HL-60/S4 treated with phorbol 12-myristate 13-acetate at 8.2 ng/mL for 4 days and 3 days (cell line): ENCODE measurements around the gene MRTFB.

Experiments
- in situ Hi-C: fragments of 300-500 bp; cut with MboI; formaldehyde crosslinking; loops from 2 replicates; pipeline ENCODE4 v1.15.0; 2022; ENCODE audit warnings: low sequenced_read_pairs

MRTFB gene

DNA sequence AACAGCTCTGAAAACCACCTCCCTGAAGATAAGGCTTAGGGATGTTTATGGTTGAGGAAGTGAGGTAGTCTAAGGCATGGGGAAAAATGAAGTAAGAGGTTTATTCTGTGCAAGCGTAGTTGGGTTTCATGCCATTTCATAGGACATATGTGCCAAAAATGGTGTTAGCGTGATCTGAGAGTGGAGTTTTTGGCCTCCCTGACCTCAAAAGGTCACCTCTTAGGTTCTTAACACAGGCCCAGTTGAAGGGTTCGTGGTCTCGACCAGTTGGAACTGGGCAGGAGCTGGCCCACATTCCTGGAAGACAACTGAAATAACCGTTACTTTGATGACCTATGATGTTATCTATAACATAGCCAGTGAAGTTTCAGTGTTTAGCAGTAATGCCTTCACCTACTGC is 57.0 kb downstream of the MRTFB start:
- in situ Hi-C loops: no loop called here

DNA sequence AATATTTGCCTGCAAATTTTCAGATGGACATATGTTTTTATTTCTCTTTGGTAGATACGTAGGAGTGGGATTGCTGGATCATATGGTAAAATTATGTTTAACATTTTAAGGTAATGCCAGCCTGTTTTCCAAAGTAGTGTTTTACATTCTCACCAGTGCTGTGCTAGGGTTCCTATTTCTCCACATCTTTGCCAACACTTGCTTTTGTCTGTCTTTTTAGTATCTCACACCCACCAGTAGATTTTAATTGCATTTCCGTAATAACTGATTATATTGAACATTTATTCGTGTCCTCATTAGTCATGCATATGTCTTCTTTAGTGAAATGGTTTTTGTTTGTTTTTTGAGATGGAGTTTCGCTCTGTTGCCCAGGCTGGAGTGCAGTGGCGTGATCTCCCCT is 58.4 kb downstream of the MRTFB start:
- in situ Hi-C loops: no loop called here

DNA sequence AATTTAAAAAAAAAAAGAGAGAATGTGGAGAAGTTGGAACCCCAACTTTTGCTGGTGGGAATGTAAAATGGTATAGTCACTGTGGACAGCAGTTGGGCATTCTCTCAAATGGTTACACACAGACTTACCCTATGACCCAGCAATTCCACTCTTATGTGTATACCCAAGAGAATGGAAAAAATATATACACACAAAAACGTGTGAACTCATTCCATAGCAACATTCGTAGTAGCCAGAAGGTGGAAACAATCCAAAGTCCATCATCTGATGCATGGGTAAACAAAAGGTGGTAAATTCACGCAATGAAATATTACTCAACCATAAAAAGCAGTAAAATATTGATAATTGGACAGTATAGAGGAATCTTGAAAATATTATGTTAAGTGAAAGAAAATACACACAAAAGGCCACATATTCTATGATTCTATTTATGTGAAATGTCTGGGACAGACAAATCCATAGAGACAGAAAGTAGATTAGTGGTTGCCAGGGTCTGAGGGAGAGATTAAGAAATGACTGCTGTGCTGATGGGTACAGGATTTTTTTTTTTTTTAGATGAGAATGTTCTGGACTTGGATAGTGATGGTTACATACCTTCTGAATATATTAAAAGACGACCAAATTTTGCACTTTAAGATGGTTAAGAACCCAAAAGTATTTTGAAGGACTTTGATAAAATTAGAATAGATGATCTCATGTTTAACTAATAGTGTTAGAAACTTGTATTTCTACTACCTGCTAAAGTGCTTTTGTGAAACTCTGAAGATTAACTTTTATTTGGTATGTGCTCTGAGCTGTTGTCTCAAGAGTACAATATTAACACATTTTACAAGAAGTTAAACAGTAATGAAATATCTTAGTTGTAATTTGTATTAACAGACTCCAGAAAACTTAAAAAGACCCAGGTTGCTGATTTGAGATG is 60.9 kb downstream of the MRTFB start:
- in situ Hi-C loops: no loop called here

- in situ Hi-C loops: no loop called here
These were observed 61.6 kb downstream of the MRTFB start for GRCh38 chr16:14132696-14133048.

GRCh38 chr16:14133907-14134306 is 62.8 kb downstream of the MRTFB start:
- in situ Hi-C loops: no loop called here

DNA sequence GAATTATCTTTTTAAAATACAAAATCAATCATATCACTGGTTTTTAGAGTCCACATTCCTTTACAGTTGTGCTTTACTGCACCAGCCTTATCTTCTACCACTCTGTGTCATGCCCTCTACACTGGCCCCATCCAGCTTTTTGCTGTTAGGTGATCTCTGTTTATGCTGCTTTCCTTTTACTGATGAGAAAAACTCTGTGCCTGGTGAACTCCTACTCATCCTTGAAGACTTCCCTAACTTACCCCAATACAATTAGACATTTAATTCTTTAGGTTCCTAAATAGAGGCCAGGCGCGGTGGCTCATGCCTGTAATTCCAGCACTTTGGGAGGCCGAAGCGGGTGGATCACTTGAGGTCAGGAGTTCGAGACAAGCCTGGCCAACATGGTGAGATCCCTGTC is 64.6 kb downstream of the MRTFB start:
- in situ Hi-C loops: no loop called here

GRCh38 chr16:14139872-14140271 is 68.8 kb downstream of the MRTFB start:
- in situ Hi-C loops: no loop called here

GRCh38 chr16:14140923-14141322 is 69.8 kb downstream of the MRTFB start:
- in situ Hi-C loops: no loop called here

DNA sequence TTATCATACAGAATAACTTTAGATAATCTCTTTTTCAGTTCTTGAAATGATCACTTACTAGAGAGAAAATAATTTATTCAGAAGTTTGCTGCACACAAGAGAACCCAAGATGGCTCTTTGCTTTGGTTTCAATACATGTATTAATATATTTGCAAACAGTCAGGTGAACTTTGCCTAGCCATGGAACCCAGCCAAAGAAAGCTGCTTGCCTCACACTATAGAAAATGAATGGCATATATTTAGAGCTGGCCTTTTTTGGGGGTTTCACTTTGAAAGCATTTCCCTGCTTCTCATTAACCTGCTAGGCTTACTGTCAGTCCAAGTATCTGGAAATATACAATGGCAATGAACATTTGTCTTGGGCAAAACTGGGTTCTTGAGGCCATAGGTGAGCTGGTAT is 75.3 kb downstream of the MRTFB start:
- in situ Hi-C loops: no loop called here

DNA sequence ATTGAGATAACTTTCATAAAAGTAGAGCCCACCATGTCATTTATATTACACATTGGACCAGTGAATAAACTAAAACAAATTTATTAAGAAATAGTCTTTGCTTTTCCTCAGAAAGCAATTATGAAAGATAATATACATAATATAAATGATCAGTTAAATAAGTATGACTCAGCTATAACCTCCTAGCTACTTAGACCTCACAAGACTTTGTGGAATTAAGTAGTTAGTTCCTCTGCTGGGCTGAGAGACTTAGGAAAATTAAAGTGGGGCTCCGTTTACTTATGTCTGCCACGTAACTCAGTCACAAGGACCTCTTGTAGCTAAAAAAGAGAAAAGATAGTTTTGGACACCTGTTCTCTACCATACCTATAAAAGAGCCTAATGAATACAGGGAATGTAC is 76.9 kb downstream of the MRTFB start:
- in situ Hi-C loops: no loop called here

DNA sequence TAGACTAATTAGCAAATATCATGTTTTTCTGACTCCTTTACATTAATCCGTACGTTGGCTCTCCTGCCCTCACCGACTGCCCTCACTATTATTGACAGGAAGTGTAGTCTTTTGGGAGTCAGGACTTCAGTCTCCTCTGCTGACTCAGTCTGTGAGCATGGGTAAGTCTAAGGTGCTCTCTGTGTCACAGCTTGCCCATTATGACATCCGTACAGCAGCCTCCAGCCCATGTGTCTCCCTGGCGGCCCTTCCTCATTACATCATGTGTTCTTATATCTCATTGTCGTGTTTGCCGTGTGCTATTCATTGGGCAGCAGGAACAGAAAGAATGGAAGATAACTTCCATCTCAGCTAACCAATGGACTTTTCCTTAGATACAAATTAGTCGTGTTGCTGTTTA is 77.5 kb downstream of the MRTFB start:
- in situ Hi-C loops: no loop called here

DNA sequence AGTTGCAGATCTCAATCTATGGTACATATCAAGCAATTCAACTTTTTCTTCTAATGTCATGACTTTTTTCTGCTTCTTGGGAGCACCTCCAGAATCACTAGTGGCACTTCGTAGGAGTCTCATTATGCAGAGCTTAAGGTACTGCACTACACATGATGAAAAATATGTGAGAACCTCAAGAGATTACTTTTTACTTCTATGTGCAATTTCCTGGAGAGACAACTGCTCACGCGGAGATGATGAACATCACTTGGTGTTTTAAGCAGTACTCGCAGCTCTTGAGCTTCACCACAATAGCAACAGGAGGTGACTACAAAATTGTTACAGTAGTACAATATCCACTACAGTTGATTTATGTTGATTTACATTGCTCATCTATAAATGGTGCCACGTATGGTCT is 79.7 kb downstream of the MRTFB start:
- in situ Hi-C loops: no loop called here

DNA sequence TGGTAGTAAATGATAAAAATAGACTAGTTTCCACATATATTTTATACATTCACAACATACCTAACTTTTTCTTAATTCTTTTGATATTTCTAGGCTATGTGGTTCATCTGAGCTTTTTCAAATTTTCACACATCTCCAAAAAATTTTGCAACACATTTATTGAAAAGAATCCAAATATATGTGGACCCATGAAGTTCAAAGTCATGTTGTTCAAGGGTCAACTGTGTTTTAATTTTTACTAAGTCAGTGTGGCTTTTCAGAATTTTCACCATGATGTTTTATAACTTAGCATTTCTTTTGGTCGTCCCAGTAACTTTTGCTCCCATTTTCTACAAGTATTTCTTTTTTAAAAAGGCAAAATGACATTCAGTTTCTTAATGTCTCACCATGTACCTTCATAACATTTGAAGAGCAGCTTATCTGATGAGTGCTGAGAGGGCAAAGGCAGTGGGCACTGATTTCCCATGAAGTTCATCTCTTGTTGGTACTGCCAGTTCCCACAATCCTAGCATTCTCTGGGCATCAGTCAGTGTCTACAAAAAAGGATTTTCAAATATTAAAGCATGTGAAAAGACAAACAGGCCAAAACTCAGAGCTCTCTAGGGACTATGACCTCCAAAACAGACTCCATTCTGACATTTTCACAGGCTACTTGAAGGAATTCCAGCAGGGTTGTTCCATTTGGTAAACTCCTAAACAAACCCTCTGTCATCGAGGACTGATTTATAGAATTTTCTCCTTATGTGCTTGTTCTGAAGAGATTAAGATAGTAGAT is 80.3 kb downstream of the MRTFB start:
- in situ Hi-C loops: no loop called here

- in situ Hi-C loops: no loop called here
These were observed 84.6 kb downstream of the MRTFB start for GRCh38 chr16:14155572-14156190.

GRCh38 chr16:14164916-14165662 is 94.0 kb downstream of the MRTFB start:
- in situ Hi-C loops: no loop called here

- in situ Hi-C loops: no loop called here
These were observed 97.0 kb downstream of the MRTFB start for GRCh38 chr16:14168146-14168545.

DNA sequence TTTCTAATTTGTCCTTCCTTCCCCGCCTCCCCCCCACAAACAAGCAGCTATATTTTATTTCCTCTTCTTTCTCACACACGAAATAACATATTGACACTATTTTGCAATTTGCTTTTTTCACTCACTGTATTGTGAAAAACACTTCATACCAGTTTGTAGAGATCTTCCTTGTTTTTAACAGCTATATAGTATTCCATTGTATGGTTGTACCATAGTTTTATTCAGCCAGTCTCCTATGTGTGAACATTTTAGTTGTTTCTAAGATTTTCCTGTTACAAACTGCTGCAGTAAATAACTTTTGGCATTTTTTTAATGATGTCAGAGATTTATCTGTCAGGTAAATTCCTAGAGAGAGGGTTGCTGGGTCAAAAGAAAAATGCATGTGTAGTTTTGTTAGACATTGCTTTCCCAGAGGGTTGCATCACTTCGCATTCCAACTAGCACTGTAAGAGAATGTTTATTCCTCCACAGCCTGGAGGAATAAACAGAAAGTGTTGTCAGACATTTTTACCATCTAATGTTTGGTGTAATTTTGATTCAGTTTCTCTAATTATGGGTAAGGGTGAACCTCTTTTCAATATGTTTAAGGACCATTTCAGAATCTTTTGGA is 101.2 kb downstream of the MRTFB start:
- in situ Hi-C loops: no loop called here

GRCh38 chr16:14175086-14175485 is 104.0 kb downstream of the MRTFB start:
- in situ Hi-C loops: no loop called here

DNA sequence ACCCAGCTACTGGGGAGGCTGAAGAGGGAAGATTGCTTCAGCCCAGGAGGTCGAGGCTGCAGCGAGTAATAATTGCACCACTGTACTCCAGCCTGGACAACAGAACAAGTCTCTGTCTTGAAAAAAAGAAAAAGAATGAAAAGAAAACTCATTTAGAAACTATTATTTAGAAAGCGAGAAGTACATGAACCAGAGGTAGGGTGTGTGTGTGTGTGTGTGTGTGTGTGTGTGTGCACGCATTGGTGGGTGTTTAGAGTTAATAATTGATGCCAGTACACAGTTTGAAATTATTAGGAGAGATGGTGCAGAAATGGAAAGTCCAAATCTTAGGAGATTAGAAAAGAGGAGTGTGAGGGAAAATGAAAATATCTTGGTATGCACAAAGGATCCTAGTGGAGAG is 106.6 kb downstream of the MRTFB start:
- in situ Hi-C loops: no loop called here

DNA sequence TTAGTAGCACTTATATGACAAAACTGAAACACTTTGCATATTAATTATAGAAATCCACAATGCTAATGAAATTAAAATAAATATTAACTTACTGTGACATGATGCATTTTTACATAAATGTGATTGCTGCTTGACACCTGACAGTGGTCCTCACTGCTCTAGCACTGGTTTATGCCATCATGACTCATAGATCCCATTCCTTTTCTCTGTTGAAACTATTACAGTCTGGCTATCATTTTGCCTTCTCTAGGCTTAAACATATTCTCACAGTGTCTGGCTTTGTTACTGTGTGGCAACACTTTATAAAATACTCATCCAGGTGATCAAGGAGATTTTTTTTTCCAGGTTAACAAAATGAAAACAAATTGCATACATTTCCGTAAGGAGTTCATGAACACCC is 108.0 kb downstream of the MRTFB start:
- in situ Hi-C loops: no loop called here

DNA sequence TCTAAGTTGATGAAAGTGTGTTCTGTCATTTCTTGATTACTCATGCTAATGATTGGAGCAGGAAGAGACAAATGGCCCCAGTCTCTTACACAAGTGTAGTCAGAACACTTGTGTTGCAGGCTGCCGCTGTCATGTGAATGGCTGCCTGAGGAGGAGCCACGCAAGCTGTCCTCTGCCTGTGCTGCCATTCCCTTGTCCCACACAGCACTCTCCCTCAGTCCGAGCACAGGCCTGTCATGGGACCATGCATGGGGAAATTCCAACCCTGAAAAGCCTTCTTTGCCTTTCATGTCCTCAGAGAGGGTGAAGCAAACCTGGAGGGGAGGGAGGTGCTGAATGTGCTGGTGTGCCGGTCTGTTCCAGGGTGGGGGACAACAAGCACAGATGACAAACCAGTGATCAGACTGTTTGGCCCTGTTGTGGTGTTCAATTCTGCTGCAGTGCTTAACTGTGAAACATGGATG is 109.4 kb downstream of the MRTFB start:
- in situ Hi-C loops: no loop called here
